GM21515 (cell line): ENCODE measurements around the gene ATAT1.
"Not testable (repeated sequence)": the region's sequence is repeated elsewhere in the genome, so short reads cannot be mapped to it uniquely, and the experiment has no call there.

ENCODE experiments used
- ATAC-seq: cut with Tn5 transposase; IDR thresholded peaks from one replicate; pipeline ENCODE4 v1.9.1; 2021; ENCODE audit not compliant: unreplicated experiment

Gene ATAT1

DNA sequence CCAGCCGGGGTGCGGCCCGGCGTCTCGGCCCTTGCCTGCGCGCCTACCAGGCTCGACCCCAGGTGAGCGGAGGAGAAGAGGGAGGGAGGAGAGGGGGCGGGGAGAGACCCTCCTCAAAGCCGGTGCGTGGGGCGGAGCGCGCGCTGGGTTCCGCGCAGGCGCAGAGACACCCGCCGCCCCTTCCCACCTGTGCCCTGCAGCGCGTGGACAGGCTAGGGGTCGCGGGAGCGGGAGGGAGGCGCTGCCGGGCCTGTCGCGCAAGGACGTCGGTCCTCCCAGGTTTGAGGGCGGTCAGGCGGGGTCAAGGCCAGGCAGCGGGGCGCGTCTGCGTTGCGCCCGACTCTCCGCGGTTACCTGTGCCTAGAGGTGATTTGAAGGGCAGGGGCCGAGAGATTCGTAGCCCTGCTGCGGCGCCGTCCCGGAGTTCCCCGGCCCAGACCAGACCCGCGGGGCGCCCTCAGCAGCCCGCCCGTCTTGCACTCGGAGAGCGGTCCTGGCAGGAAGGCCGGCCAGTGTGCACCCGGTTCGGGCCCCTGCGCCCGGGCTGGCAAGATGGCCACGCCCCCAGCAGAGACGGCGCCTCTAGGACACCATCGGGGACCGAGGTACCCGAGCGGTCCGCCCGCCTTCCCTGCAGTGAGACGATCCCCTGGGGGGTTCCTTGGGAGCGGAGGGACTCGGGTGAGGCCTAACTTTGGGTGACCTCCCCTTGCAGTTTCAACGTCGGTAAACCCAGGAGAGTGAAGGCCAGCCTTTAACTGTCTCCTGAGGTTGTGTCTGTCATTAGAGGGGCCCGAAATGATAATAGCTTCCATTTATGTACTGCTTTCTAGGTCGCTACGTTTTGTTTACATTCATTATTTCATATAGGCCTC lies 20.8 kb downstream of the ATAT1 start:
- ATAC-seq = peak; percentile 48

DNA sequence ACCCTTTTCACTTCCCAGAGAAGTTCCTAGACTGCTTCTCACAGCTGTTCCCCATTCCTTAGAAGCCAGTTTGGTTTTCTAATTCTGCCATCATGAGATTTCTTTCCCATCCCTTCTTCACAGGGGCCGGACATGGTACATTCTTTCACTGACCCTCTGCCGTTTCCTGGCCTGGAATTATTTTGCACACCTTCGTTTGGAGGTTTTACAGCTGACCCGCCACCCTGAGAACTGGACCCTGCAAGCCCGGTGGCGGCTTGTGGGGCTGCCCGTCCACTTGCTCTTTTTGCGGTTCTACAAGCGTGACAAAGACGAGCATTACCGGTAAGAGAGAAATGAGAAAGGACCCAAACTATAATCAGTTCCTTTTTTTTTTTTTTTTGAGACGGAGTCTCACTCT lies 24.5 kb downstream of the ATAT1 start:
- ATAC-seq = no peak

DNA sequence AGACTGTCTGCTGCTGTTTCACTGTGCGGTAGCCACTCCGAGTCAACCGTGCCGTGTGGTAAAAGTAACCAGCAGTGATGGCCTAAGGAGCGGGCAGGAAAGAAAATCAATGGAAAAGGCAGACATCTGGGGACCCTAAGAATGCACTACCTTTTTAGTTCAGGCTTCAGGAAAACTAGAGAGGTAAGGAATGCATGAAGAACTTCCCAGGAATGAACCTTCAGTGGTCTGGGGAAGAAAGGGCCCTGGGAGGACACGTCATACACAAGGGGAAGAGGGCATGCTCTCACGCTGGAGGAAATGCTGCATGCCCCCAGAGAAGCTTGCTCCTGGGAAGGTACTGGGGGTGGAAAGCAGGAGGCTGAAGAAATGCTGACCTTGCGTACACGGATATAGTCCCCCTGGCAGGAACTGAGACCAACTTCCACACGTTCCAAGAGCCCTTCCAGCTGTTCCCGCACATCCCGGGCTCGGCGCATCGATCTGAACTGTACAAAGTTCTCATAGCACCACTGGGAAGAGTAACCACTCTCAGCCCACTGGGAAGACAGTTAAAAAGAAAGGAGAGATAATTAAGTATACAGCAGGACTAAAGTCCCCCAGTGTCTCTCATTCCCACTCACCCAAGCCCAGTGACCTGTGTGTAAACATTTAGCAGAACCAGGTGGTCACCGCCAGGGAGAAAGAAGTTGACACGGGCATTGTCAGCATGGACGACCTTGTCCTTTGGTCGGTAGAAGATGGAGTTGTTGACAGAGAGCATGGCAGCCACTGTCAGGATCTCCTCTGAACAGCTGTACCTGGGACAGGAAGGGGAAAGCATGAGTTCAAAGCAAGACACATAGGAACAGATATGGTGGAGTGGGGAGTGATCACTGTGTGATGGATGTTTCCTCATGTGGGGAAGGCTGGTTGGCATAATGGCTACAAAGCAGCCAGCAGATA lies 28.4 kb downstream of the ATAT1 start:
- ATAC-seq = no peak

DNA sequence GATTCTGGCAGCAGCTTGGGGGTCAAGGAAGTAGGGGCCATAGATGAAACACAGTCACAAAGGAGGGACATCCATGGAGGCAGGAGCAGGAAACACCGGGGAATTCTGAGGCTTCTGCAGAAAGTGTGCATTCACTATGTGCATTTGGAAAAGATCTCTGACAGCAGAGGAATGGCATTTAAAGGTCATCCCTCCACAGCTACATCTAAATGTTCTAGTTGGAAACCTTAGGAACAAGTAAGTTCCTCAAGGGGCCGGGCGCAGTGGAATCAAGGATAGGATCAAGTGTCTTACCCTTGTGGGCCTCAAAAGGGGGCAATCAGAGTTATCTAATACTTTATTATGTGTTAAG lies 29.0 kb downstream of the ATAT1 start:
- no peak for ATAC-seq

DNA sequence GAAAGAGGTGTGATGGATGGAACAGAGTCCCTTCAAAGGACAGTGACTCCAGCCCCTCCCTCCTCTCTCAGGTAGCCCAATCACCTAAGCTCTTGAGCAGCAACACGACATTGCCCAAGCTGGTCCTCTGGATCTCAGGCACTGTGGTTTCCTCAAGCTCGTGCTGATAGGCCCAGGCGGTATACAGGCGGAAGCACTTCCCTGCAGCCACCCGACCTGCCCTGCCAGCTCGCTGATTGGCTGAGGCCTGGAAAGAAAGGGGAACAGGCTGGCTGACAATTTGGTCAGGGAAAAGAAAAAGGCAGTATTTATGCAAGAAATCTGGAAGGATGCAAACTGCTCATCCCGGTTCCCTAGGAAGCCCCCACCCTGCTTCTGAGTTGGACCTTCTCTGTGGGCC lies 29.8 kb downstream of the ATAT1 start:
- ATAC-seq = no peak

DNA sequence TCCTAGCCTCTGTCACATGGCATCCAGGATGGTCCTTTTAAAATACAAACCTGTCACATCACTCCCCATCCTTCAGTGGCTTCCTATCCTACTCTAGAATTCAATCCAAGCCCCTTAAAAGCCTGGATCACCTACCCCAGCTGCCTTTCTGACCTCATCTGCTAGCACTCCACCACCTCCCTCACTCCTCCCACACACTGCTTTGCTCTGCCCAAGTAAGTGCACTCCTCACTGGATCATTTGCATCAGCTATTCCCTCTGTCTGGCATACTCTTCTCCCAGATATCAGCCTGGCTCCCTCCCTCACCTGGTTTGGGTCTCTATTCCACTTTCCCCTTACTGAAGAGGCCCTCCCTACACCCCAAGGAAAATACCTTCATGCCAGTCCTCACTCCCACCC lies 30.8 kb downstream of the ATAT1 start:
- no peak for ATAC-seq

DNA sequence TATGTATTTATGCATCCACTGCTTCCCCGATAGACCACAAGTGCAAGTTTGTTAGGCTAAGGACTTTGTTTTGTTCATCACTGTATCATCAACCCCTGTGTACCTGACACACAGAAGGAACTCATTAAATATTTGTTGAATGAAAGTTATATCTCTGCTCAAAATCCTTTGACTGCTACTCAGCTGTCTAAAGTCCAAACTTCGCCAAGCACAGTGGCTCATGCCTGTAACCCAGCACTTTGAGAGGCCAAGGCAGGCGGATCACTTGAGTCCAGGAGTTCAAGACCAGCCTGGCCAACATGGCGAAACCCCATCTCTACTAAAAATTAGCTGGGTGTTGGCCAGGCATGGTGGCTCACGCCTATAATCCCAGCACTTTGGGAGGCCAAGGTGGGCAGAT lies 31.2 kb downstream of the ATAT1 start:
- ATAC-seq = not testable (repeated sequence)

DNA sequence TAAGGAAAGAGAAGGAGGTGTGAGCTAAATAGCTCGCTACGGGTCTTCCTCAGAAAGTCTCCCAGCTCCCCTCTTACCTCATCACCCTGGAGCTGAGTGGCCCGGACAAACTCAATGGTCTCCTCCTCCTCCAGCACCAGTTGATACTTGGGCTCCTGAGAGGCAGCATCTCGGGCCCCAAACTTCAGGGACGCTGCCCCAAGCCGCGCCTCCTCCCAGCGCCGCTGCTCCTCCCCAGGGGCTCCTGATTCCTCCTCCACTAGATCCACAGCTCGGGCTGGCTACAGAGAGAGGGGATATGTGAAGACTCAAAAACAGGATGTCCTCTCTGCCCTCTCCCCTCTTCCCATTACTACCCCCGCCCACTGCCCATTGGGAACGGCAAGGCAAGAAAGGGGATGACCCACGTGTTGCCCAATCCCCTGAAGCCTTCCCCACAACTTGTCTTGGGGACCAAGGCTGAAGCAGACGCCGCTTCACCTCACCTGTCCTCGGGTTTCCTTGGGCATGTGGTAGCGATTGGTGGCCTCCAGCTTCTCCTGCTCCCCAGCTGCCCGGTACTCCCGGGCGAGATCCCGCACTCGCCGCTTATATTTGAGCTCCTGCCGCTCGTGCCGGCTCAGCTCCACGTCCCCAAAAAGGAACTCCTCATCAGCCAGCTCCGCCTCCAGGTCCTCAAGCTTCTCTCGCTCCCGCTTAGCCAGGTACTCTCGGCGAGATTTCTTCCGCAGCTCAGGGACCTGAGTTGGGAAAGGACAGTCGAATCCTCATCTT lies 38.5 kb downstream of the ATAT1 start:
- no peak for ATAC-seq

DNA sequence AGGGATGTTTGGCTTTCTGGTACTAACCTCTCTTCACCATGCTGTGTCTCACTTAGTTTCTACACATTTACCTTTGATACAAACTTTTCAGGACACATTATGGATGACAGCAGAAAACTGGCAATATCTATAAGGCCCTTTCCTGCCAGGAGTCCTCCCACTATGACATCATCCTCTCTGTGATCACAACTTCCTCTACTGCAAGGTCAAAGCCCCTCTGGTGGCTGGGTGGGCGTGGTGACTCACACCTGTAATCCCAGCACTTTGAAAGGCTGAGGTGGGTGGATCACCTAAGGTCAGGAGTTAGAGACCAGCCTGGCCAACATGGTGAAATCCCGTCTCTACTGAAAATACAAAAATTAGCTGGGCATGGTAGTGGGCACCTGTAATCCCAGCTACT lies 39.6 kb downstream of the ATAT1 start:
- not testable (repeated sequence) for ATAC-seq

DNA sequence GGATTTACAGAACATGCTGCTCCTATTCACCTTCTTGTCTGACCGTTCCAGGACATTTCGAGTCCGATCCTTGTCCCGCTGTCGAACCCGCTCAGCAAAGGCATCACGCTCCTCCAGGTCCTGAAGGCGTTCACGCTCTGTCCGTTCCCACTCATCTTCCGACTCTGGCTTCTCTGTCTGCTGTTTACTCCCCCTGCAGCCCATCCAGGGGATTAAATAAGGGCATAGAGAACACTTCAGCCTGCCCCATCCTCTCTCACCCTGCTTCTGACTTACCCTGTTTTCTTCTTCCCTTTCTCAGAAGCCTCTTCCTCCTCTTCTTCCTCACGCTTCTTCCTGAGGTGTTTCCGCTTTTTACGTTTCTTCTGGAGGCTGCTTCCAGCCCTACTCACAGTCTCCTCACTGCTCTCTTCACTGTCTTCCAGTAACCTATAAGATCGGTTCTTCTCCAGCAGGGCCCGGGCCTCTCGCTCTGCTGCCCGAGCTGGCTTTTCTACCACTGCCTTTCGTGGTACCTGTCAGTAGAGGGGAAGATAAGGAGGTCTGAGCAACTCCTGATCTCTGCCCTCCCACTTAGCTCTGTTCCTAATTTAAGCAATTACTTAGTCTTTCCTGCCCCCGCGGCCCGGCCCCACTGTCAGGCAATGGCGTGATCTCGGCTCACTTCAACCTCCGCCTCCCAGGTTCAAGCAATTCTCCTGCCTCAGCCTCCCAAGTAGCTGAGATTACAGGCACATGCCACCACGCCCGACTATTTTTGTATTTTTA lies 44.3 kb downstream of the ATAT1 start:
- no peak for ATAC-seq

DNA sequence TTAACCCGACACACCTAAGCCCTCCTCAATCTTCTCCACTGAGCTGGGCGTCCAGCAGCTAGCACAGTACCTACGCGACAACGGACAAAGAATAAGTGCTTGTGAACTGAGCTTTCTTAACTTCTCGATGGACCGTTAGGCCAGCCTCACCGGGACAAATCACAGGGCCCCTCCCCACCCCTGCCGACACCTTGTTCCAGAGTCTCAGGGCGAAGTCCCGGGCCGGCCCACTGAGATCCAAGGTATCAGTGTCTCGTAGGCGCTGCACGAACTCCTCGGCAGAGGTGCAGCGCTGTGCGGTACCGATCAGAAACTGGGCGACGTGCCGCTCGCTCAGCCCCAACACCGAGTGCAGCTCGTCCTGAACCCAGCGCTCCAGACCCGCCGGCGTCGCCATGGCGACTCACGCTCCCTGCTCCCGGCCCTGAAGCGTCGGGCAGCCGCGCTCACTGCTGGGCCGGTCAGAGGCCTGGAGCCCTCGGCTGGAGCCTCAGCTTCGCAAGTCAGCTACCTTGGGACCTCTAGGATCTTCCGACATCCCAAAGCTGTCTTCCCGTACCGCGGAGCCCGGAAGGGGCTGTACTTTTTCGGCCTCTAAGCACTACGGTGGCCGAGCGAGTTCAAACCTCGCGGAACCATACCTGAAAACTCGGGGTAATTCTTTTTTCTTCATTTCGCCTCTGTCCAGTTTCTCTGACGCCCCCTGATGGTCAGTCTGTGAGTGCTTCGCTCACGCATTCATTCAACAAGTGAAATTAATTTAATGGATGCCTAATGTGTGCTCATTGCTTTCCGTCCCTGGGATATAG lies 46.0 kb downstream of the ATAT1 start, which contains the start of gene DHX16:
Gene DHX16, minus strand, starts transcription at position 562 of the 809 bp plus-strand sequence. Its CDS starts 165 bp downstream, at position 397.
- peak; percentile 67 for ATAC-seq

DNA sequence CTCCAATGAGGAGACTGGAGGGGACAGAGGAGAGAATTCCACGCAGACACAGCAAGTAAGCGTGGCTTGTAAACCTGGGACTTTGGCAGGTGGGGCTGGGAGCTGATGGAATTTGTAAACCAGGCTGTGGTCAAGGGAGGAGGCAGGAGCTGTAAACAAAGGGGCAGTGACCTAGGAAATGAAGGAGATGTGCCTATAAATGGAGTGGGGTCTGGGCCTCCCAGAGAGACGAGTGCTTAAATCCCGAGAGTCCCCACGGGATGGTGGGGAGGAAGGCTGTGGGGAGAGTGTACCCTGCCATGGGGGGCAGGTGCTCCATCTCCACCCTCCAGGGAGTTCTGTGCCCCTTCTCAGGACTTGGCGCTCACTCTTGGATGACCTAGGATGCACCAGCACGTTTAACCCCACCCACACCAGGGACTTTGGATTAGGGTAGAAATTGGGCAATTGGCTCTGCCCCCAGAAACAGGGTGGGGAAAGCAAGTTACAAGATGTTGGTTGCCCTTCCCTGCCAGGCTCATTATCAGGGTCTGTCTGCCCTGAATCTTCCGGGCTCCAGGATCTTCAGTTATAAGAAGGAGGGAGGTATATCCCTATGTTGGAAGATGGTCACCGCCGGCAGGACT lies 50.1 kb downstream of the ATAT1 start:
- no peak for ATAC-seq

DNA sequence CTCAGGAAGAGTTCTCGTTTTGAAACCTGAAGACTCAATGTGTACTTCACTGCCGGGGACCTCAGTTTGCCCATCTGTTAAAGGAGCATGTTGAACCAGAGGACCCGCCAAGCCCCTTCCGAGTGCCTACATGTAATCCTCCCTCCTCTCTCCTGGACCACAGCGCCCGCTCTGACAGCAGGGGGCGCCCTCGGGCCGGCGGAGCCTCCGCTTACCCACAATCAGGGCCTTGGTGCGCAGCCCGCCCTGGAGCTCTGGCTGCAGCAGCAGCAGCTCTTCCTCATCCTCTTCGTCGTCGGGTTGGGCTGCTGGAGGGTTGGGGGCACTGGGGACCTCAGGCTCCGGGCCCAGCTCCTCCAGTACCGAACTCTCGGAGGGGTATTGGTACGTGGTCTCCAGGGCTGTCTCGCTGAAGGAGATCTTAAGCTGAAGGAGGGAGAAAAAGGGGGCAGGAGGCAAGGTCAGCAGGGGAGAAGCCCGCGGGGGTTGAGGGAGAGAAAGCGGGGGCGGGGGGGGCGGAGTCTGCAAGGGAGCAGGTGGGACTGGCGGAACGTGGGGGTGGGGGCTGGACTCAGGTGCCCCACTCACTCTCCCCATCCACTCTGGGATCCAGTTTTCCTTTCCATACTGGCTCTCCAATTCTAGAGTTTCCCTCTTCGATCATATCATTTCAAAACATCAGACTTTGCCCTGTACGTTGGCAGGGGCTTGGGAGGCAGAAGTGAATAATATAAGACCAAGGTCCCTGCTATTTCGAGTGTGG lies 52.5 kb downstream of the ATAT1 start:
- ATAC-seq = no peak

DNA sequence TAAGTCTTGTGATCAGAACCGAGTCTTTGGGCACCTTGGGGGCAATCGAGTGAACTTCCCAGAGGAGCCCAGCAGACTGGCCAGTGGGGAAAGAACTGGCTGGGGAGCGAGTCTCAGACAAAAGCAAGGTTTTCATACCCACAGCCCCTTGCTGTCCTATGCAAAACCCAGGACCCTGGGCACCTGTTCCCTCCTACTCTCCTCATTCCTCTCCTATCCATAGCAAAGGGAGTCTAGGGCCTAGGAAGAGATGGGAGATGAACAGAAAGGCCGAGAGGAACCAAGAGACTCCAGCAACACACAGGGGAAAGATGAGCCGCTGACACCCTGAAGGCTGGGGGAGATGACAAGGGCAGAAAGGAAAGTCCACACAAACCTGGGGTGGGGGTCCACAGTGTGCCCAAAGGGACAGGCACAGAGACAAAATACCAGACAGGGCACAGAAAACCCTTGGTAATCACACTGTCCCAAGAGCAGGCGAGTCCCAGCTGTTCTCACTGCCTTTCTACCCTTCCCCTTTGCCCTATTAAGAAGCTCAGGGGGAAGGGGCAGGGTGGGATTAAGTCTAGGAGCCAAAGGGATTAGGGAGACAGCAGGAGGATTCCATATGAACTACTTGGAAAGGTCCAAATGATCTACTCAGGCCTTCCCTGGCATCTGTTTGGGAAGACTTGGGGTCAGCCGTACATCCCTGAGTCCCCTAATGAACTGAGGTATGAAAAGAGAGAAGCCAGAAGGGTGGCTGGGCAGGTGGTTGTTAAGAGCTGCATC lies 53.3 kb downstream of the ATAT1 start:
- no peak for ATAC-seq

DNA sequence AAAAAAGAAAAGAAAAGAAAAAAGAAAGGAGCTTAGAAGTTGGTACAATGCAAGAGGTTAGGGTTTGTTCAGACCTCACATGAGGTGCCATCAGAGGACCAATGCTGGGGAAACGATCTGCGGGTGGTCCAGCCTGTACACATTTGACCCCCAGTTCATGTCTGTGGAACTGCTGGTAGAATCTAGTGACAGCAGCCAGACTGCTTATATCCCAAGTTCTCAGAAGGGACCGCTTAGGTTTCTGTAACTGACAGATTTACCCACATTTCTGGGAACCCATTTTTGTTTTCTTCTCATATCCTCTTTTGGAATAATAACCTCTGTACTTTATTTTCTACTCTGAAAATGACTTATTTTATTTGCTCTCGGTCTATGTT lies 55.1 kb downstream of the ATAT1 start:
- ATAC-seq = no peak

DNA sequence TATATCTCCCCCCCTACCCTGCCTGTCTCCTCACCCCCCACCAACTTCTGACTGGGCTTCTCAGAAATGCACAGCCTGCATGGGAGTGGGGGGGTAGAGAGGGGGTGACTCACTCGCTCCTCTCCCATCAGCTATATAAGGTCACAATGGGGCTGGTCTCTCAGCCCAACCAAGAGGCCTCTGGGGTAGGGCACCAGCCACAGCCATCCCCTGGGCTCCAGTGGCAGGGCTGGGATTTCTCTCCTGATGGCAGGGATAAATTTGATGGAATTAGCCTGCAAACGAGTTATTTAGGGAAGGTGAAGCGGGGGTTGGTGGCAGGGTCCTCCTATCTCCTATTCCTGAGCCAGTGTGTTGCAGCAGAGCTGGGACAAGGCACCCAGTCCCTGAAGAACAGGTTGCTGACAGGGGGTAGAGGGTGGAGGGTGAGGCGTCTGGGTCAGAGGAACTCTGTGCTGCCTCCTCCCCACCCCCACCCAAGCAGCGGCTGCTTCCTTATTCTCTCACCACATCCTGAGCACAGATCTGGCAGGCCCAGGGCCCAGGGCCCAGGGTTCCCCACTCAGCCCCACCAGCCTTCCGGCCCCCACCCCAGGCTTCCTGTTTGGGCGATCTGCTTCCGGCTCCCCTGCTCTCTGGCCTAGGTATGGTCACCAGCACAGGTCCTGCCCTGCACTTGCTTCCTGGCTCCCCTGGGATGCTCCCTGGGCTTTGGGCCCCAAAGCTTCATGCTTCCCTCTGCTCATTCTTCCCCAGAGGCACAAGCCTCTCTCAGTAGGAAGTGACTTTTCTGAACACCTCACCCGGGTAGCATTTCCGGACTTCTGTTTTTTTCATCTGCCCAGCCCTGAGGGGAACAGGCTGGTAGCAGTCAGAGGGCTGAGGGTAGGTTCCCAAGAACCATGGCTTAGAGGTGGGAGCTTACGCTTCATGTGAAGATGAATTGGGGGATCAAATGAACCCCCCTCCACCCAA lies 55.8 kb downstream of the ATAT1 start:
- peak; percentile 41 for ATAC-seq
